Measurements from ENCODE around the gene TMEM42. TPM values are rescaled to one million over a fixed set of nuclear protein-coding genes. Genes with fewer than 3 reads are reported as not detected.

TMEM42 gene
- total and polyA plus RNA-seq, 5 donors from 2014 or later, result 15.2 to 54.4 (median 41.3) TPM

GRCh38 chr3:44877333-44877732 lies 15.6 kb downstream of the TMEM42 start:
- Histone ChIP-seq H3K4me3 (ENCODE audit: low read depth, low read length) (no peak overlapping the region), H3K27ac (ENCODE audit: insufficient read depth, low read length, poor library complexity, severe bottlenecking) (no peak overlapping the region), H3K36me3 (ENCODE audit: control insufficient read depth, insufficient read depth, low read length) (no peaks in the 10 kb centered on the region), H3K4me1 (ENCODE audit: control insufficient read depth, insufficient read depth, low read length, poor library complexity, severe bottlenecking) (no peaks in the 10 kb centered on the region), H3K9me3 (ENCODE audit: control insufficient read depth in 2 of 2, low read length in 2 of 2) (no peaks in the 10 kb centered on the region), H3K27me3 (ENCODE audit: control insufficient read depth, insufficient read depth, low read length) (peaks cover 2% of the 10 kb centered on the region)
- no peak for ATAC-seq (ENCODE audit: low read depth in 2 of 2)
- H3K4me1 Mint-ChIP-seq, result peaks cover 0 to 4% (median 0%) of the 10 kb centered on the region in 4 donors
- no peaks in the 10 kb centered on the region for H3K36me3 Mint-ChIP-seq
- H3K27me3 Mint-ChIP-seq, result peaks cover 6% of the 10 kb centered on the region
- no peak for DNase-seq
- no peaks in the 10 kb centered on the region for H3K9me3 Mint-ChIP-seq
- no peak overlapping the region for H3K27ac Mint-ChIP-seq
- no peak overlapping the region for H3K4me3 Mint-ChIP-seq

- H3K4me3 Mint-ChIP-seq, result no peak overlapping the region
- H3K4me3 ChIP-seq (ENCODE audit: low read depth, low read length), result no peak overlapping the region
- peak overlapping the region in 1 of 3 donors; percentile 60 for H3K27ac Mint-ChIP-seq
- DNase-seq (no peak), ATAC-seq (ENCODE audit: low read depth in 2 of 2) (no peak)
- H3K9me3 Mint-ChIP-seq, result no peaks in the 10 kb centered on the region
- H3K27ac ChIP-seq (ENCODE audit: insufficient read depth, low read length, poor library complexity, severe bottlenecking), result no peak overlapping the region
- H3K36me3 ChIP-seq (ENCODE audit: control insufficient read depth, insufficient read depth, low read length), result no peaks in the 10 kb centered on the region
- no peaks in the 10 kb centered on the region for H3K4me1 Mint-ChIP-seq
- H3K27me3 ChIP-seq (ENCODE audit: control insufficient read depth, insufficient read depth, low read length), result peaks cover 2% of the 10 kb centered on the region
- H3K27me3 Mint-ChIP-seq, result peaks cover 6% of the 10 kb centered on the region
- no peaks in the 10 kb centered on the region for H3K9me3 ChIP-seq (ENCODE audit: control insufficient read depth in 2 of 2, low read length in 2 of 2)
- H3K36me3 Mint-ChIP-seq, result no peaks in the 10 kb centered on the region
- no peaks in the 10 kb centered on the region for H3K4me1 ChIP-seq (ENCODE audit: control insufficient read depth, insufficient read depth, low read length, poor library complexity, severe bottlenecking)
Observed at GRCh38 chr3:44880284-44880683, 18.6 kb downstream of the TMEM42 start.

GRCh38 chr3:44883213-44883955 lies 21.7 kb downstream of the TMEM42 start:
- Histone ChIP-seq H3K4me1 (ENCODE audit: control insufficient read depth, insufficient read depth, low read length, poor library complexity, severe bottlenecking) (no peaks in the 10 kb centered on the region), H3K27ac (ENCODE audit: insufficient read depth, low read length, poor library complexity, severe bottlenecking) (no peak overlapping the region), H3K36me3 (ENCODE audit: control insufficient read depth, insufficient read depth, low read length) (no peaks in the 10 kb centered on the region), H3K27me3 (ENCODE audit: control insufficient read depth, insufficient read depth, low read length) (no peaks in the 10 kb centered on the region), H3K4me3 (ENCODE audit: low read depth, low read length) (no peak overlapping the region), H3K9me3 (ENCODE audit: control insufficient read depth in 2 of 2, low read length in 2 of 2) (no peaks in the 10 kb centered on the region)
- Mint-ChIP-seq H3K9me3 (no peaks in the 10 kb centered on the region), H3K36me3 (no peaks in the 10 kb centered on the region), H3K4me1 (no peaks in the 10 kb centered on the region), H3K27me3 (peaks cover 6% of the 10 kb centered on the region), H3K27ac (no peak overlapping the region), H3K4me3 (no peak overlapping the region)
- ATAC-seq (ENCODE audit: low read depth in 2 of 2), result no peak
- no peak for DNase-seq

GRCh38 chr3:44883999-44884431 lies 22.3 kb downstream of the TMEM42 start:
- Mint-ChIP-seq H3K27ac (no peak overlapping the region), H3K36me3 (no peaks in the 10 kb centered on the region), H3K4me3 (no peak overlapping the region), H3K27me3 (peaks cover 6% of the 10 kb centered on the region), H3K4me1 (no peaks in the 10 kb centered on the region), H3K9me3 (no peaks in the 10 kb centered on the region)
- Histone ChIP-seq H3K27ac (ENCODE audit: insufficient read depth, low read length, poor library complexity, severe bottlenecking) (no peak overlapping the region), H3K36me3 (ENCODE audit: control insufficient read depth, insufficient read depth, low read length) (no peaks in the 10 kb centered on the region), H3K27me3 (ENCODE audit: control insufficient read depth, insufficient read depth, low read length) (no peaks in the 10 kb centered on the region), H3K4me3 (ENCODE audit: low read depth, low read length) (no peak overlapping the region), H3K4me1 (ENCODE audit: control insufficient read depth, insufficient read depth, low read length, poor library complexity, severe bottlenecking) (no peaks in the 10 kb centered on the region), H3K9me3 (ENCODE audit: control insufficient read depth in 2 of 2, low read length in 2 of 2) (no peaks in the 10 kb centered on the region)
- ATAC-seq (ENCODE audit: low read depth in 2 of 2) (no peak), DNase-seq (no peak)

- H3K4me3 Mint-ChIP-seq, result no peak overlapping the region
- no peak overlapping the region for H3K27ac Mint-ChIP-seq
- Histone ChIP-seq H3K27me3 (ENCODE audit: control insufficient read depth, insufficient read depth, low read length) (no peaks in the 10 kb centered on the region), H3K9me3 (ENCODE audit: control insufficient read depth in 2 of 2, low read length in 2 of 2) (no peaks in the 10 kb centered on the region), H3K4me3 (ENCODE audit: low read depth, low read length) (no peak overlapping the region), H3K4me1 (ENCODE audit: control insufficient read depth, insufficient read depth, low read length, poor library complexity, severe bottlenecking) (no peaks in the 10 kb centered on the region), H3K27ac (ENCODE audit: insufficient read depth, low read length, poor library complexity, severe bottlenecking) (no peak overlapping the region), H3K36me3 (ENCODE audit: control insufficient read depth, insufficient read depth, low read length) (no peaks in the 10 kb centered on the region)
- DNase-seq (no peak), ATAC-seq (ENCODE audit: low read depth in 2 of 2) (no peak)
- H3K27me3 Mint-ChIP-seq, result peaks cover 14% of the 10 kb centered on the region
- no peaks in the 10 kb centered on the region for H3K36me3 Mint-ChIP-seq
- H3K9me3 Mint-ChIP-seq, result no peaks in the 10 kb centered on the region
- H3K4me1 Mint-ChIP-seq, result no peaks in the 10 kb centered on the region
Observed at GRCh38 chr3:44885618-44886017, 23.9 kb downstream of the TMEM42 start.

GRCh38 chr3:44886561-44886960 lies 24.8 kb downstream of the TMEM42 start:
- Mint-ChIP-seq H3K4me3 (no peak overlapping the region), H3K4me1 (peaks cover 0 to 3% (median 0%) of the 10 kb centered on the region in 4 donors), H3K36me3 (no peaks in the 10 kb centered on the region), H3K9me3 (no peaks in the 10 kb centered on the region), H3K27me3 (peaks cover 15% of the 10 kb centered on the region), H3K27ac (no peak overlapping the region)
- no peak for DNase-seq
- Histone ChIP-seq H3K9me3 (ENCODE audit: control insufficient read depth in 2 of 2, low read length in 2 of 2) (no peaks in the 10 kb centered on the region), H3K36me3 (ENCODE audit: control insufficient read depth, insufficient read depth, low read length) (no peaks in the 10 kb centered on the region), H3K27ac (ENCODE audit: insufficient read depth, low read length, poor library complexity, severe bottlenecking) (no peak overlapping the region), H3K4me3 (ENCODE audit: low read depth, low read length) (no peak overlapping the region), H3K27me3 (ENCODE audit: control insufficient read depth, insufficient read depth, low read length) (no peaks in the 10 kb centered on the region), H3K4me1 (ENCODE audit: control insufficient read depth, insufficient read depth, low read length, poor library complexity, severe bottlenecking) (no peaks in the 10 kb centered on the region)
- no peak for ATAC-seq (ENCODE audit: low read depth in 2 of 2)

- Histone ChIP-seq H3K36me3 (ENCODE audit: control insufficient read depth, insufficient read depth, low read length) (no peaks in the 10 kb centered on the region), H3K4me1 (ENCODE audit: control insufficient read depth, insufficient read depth, low read length, poor library complexity, severe bottlenecking) (no peaks in the 10 kb centered on the region), H3K9me3 (ENCODE audit: control insufficient read depth in 2 of 2, low read length in 2 of 2) (no peaks in the 10 kb centered on the region), H3K27me3 (ENCODE audit: control insufficient read depth, insufficient read depth, low read length) (no peaks in the 10 kb centered on the region), H3K4me3 (ENCODE audit: low read depth, low read length) (no peak overlapping the region), H3K27ac (ENCODE audit: insufficient read depth, low read length, poor library complexity, severe bottlenecking) (no peak overlapping the region)
- peaks cover 14% of the 10 kb centered on the region for H3K27me3 Mint-ChIP-seq
- DNase-seq (no peak), ATAC-seq (ENCODE audit: low read depth in 2 of 2) (no peak)
- no peaks in the 10 kb centered on the region for H3K9me3 Mint-ChIP-seq
- H3K4me3 Mint-ChIP-seq, result no peak overlapping the region
- H3K36me3 Mint-ChIP-seq, result no peaks in the 10 kb centered on the region
- no peak overlapping the region for H3K27ac Mint-ChIP-seq
- peaks cover 0 to 3% (median 0%) of the 10 kb centered on the region in 4 donors for H3K4me1 Mint-ChIP-seq
Observed at GRCh38 chr3:44887101-44887500, 25.4 kb downstream of the TMEM42 start.

- no peak for DNase-seq
- H3K9me3 ChIP-seq (ENCODE audit: control insufficient read depth in 2 of 2, low read length in 2 of 2), result no peaks in the 10 kb centered on the region
- H3K27me3 ChIP-seq (ENCODE audit: control insufficient read depth, insufficient read depth, low read length), result no peaks in the 10 kb centered on the region
- Mint-ChIP-seq H3K4me1 (peaks cover 0 to 3% (median 0%) of the 10 kb centered on the region in 4 donors), H3K9me3 (no peaks in the 10 kb centered on the region), H3K27ac (no peak overlapping the region), H3K27me3 (peaks cover 14% of the 10 kb centered on the region), H3K36me3 (no peaks in the 10 kb centered on the region), H3K4me3 (no peak overlapping the region)
- no peak overlapping the region for H3K27ac ChIP-seq (ENCODE audit: insufficient read depth, low read length, poor library complexity, severe bottlenecking)
- no peak for ATAC-seq (ENCODE audit: low read depth in 2 of 2)
- no peaks in the 10 kb centered on the region for H3K4me1 ChIP-seq (ENCODE audit: control insufficient read depth, insufficient read depth, low read length, poor library complexity, severe bottlenecking)
- no peak overlapping the region for H3K4me3 ChIP-seq (ENCODE audit: low read depth, low read length)
- H3K36me3 ChIP-seq (ENCODE audit: control insufficient read depth, insufficient read depth, low read length), result no peaks in the 10 kb centered on the region
Observed at GRCh38 chr3:44890258-44890657, 28.5 kb downstream of the TMEM42 start.
